Fibroblast of skin of abdomen (primary cell): ENCODE data around the gene DNM2. TPM values are rescaled to one million over a fixed set of nuclear protein-coding genes. Genes with fewer than 3 reads are reported as not detected.
"Not testable (repeated sequence)": the region's sequence is repeated elsewhere in the genome, so short reads cannot be mapped to it uniquely, and the experiment has no call there.

Experiments
- DNase-seq: peaks from one replicate; pipeline ENCODE4 v3.0.0-alpha.2; 2013
- polyA plus RNA-seq, 2 experiments: library from polyadenylated mRNA; unstranded; fragments of 120-200 nt; gene quantifications; one replicate each; pipeline ENCODE4 v1.2.1, GENCODE V29; 2013; ENCODE audit not compliant: insufficient read length in 2 of 2

DNM2 gene
- 72.5 TPM for polyA plus RNA-seq (2013, experiment 1 of 2; ENCODE audit: insufficient read length)
- polyA plus RNA-seq (2013, experiment 2 of 2; ENCODE audit: insufficient read length) = 74.7 TPM

- peak; percentile 100 for DNase-seq
Observed at GRCh38 chr19:10717356-10718204, at the start of gene DNM2. DNM2 (plus strand) TSS chr19:10718079; CDS start chr19:10718243, 164 bp downstream.

- DNase-seq = no peak
Observed at GRCh38 chr19:10669246-10669645, 48.6 kb upstream of the DNM2 start.

- DNase-seq = peak; percentile 70
Observed at GRCh38 chr19:10670182-10670581, 47.7 kb upstream of the DNM2 start.

- DNase-seq = no peak
Observed at GRCh38 chr19:10670876-10671804, 46.7 kb upstream of the DNM2 start.

GRCh38 chr19:10671922-10672321 is 46.0 kb upstream of the DNM2 start:
- DNase-seq = not testable (repeated sequence)

- not testable (repeated sequence) for DNase-seq
Observed at GRCh38 chr19:10675214-10675613, 42.7 kb upstream of the DNM2 start.

GRCh38 chr19:10677751-10678150 is 40.1 kb upstream of the DNM2 start:
- no peak for DNase-seq

GRCh38 chr19:10678813-10679212 is 39.1 kb upstream of the DNM2 start:
- no peak for DNase-seq

GRCh38 chr19:10679743-10680142 is 38.1 kb upstream of the DNM2 start:
- DNase-seq = no peak

- DNase-seq = no peak
Observed at GRCh38 chr19:10680545-10681135, 37.2 kb upstream of the DNM2 start.

GRCh38 chr19:10681658-10682057 is 36.2 kb upstream of the DNM2 start:
- DNase-seq = no peak

GRCh38 chr19:10682397-10683063 is 35.3 kb upstream of the DNM2 start:
- no peak for DNase-seq

GRCh38 chr19:10683064-10683426 is 34.8 kb upstream of the DNM2 start:
- DNase-seq = no peak

- no peak for DNase-seq
Observed at GRCh38 chr19:10683582-10683981, 34.3 kb upstream of the DNM2 start.

- no peak for DNase-seq
Observed at GRCh38 chr19:10685210-10685609, 32.7 kb upstream of the DNM2 start.

GRCh38 chr19:10686193-10686592 is 31.7 kb upstream of the DNM2 start:
- DNase-seq = no peak

- DNase-seq = no peak
Observed at GRCh38 chr19:10686661-10687517, 31.0 kb upstream of the DNM2 start.

- no peak for DNase-seq
Observed at GRCh38 chr19:10687518-10688288, 30.2 kb upstream of the DNM2 start.

GRCh38 chr19:10688545-10689280 is 29.2 kb upstream of the DNM2 start:
- no peak for DNase-seq

- DNase-seq = peak; percentile 48
Observed at GRCh38 chr19:10690341-10690781, 27.5 kb upstream of the DNM2 start.
